ENCODE measurements around the gene NOB1. TPM values are rescaled to one million over a fixed set of nuclear protein-coding genes. Genes with fewer than 3 reads are reported as not detected.

NOB1 gene
- total RNA-seq, 1 experiment from 2014 or later = 48.3 TPM

DNA sequence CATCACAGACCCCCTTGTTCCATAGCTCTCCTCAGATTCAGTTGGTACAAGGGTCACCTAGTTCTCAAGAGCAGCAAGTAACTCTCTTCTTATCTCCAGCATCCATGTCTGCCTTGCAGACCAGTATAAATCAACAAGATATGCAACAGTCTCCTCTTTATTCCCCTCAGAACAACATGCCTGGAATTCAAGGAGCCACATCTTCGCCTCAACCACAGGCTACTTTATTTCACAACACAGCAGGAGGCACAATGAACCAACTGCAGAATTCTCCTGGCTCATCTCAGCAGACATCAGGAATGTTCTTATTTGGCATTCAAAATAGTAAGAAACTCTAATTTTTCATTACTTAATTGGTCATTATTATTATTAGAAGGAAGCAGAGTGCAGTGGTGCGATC lies 60.8 kb downstream of the NOB1 start:
- in situ Hi-C loops (cut with HindIII; ENCODE audit: low pct_unique_long_range_greater_than_20kb, low sequenced_read_pairs) = no loop called here
- intact Hi-C loops (cut with micrococcal nuclease; ENCODE audit: unreplicated experiment) = no loop called here
- TF ChIP-seq, protein P1, sequence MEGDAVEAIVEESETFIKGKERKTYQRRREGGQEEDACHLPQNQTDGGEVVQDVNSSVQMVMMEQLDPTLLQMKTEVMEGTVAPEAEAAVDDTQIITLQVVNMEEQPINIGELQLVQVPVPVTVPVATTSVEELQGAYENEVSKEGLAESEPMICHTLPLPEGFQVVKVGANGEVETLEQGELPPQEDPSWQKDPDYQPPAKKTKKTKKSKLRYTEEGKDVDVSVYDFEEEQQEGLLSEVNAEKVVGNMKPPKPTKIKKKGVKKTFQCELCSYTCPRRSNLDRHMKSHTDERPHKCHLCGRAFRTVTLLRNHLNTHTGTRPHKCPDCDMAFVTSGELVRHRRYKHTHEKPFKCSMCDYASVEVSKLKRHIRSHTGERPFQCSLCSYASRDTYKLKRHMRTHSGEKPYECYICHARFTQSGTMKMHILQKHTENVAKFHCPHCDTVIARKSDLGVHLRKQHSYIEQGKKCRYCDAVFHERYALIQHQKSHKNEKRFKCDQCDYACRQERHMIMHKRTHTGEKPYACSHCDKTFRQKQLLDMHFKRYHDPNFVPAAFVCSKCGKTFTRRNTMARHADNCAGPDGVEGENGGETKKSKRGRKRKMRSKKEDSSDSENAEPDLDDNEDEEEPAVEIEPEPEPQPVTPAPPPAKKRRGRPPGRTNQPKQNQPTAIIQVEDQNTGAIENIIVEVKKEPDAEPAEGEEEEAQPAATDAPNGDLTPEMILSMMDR (IDR thresholded peaks at IDR 0.05) = no peak
- TF ChIP-seq SIN3A (IDR thresholded peaks at IDR 0.05; ENCODE audit: borderline replicate concordance, insufficient read depth, low read depth, low read length) = no peak
- 0 out of 2 replicates have a peak, but pooled peaks cover 3% of the 10 kb centered on the region for H3K4me1 ChIP-seq (ENCODE audit: control insufficient read depth, insufficient read depth, low read length)
- no peaks in the 10 kb centered on the region for H3K27me3 ChIP-seq (ENCODE audit: control insufficient read depth, insufficient read depth, low read length)
- DNase-seq (ENCODE audit: low read depth, low spot score) (no peak), ATAC-seq (no peak)
- peaks cover 50% of the 10 kb centered on the region for H3K36me3 ChIP-seq (ENCODE audit: control insufficient read depth, insufficient read depth, low read length)
- no peaks in the 10 kb centered on the region for H3K9me3 ChIP-seq (ENCODE audit: control insufficient read depth, insufficient read depth, low read depth, low read length)
- H3K27ac ChIP-seq (ENCODE audit: low read length) = no peak overlapping the region
- no TSS peak for BruUV-seq (replicated peaks)
- CTCF ChIA-PET = no interaction called here
- POLR2A ChIA-PET = no interaction called here
- H3K4me3 ChIP-seq (ENCODE audit: low read depth in 2 of 2, low read length in 2 of 2) = no peak overlapping the region

DNA sequence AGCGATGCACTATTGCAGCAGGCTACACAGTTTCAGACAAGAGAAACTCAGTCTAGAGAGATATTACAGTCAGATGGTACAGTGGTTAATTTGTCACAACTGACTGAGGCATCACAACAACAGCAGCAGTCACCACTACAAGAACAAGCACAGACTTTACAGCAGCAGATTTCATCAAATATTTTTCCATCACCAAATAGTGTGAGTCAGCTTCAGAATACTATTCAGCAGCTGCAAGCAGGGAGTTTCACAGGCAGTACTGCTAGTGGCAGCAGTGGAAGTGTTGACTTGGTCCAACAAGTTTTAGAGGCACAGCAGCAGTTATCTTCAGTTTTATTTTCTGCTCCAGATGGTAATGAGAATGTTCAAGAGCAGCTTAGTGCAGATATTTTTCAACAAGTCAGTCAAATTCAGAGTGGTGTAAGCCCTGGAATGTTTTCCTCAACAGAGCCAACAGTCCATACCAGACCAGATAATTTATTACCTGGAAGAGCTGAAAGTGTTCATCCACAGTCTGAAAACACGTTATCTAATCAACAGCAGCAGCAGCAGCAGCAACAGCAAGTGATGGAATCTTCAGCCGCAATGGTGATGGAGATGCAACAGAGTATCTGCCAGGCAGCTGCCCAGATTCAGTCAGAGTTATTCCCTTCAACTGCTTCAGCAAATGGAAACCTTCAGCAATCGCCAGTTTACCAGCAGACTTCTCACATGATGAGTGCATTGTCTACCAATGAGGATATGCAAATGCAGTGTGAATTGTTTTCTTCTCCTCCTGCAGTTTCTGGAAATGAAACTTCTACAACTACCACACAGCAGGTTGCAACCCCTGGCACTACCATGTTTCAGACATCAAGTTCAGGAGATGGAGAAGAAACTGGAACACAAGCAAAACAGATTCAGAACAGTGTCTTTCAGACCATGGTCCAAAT lies 62.5 kb downstream of the NOB1 start:
- TF ChIP-seq SIN3A (IDR thresholded peaks at IDR 0.05; ENCODE audit: borderline replicate concordance, insufficient read depth, low read depth, low read length) (no peak), TCF7L2 (IDR thresholded peaks at IDR 0.05; ENCODE audit: low read depth, low read length) (no peak), POLR2AphosphoS5 (IDR thresholded peaks at IDR 0.05; ENCODE audit: low read depth, low read length) (no peak)
- TF ChIP-seq, protein P2, sequence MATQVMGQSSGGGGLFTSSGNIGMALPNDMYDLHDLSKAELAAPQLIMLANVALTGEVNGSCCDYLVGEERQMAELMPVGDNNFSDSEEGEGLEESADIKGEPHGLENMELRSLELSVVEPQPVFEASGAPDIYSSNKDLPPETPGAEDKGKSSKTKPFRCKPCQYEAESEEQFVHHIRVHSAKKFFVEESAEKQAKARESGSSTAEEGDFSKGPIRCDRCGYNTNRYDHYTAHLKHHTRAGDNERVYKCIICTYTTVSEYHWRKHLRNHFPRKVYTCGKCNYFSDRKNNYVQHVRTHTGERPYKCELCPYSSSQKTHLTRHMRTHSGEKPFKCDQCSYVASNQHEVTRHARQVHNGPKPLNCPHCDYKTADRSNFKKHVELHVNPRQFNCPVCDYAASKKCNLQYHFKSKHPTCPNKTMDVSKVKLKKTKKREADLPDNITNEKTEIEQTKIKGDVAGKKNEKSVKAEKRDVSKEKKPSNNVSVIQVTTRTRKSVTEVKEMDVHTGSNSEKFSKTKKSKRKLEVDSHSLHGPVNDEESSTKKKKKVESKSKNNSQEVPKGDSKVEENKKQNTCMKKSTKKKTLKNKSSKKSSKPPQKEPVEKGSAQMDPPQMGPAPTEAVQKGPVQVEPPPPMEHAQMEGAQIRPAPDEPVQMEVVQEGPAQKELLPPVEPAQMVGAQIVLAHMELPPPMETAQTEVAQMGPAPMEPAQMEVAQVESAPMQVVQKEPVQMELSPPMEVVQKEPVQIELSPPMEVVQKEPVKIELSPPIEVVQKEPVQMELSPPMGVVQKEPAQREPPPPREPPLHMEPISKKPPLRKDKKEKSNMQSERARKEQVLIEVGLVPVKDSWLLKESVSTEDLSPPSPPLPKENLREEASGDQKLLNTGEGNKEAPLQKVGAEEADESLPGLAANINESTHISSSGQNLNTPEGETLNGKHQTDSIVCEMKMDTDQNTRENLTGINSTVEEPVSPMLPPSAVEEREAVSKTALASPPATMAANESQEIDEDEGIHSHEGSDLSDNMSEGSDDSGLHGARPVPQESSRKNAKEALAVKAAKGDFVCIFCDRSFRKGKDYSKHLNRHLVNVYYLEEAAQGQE (IDR thresholded peaks at IDR 0.05; ENCODE audit: insufficient read depth in 1 of 2, low read depth in 2 of 2, low read length in 1 of 2) = no peak
- TF ChIP-seq, protein P1 (IDR thresholded peaks at IDR 0.05) = no peak
- ChIA-PET POLR2A (no interaction called here), CTCF (no interaction called here)
- Histone ChIP-seq H3K9me3 (ENCODE audit: control insufficient read depth, insufficient read depth, low read depth, low read length) (no peaks in the 10 kb centered on the region), H3K4me1 (ENCODE audit: control insufficient read depth, insufficient read depth, low read length) (0 out of 2 replicates have a peak, but pooled peaks cover 3% of the 10 kb centered on the region), H3K27ac (ENCODE audit: low read length) (0 out of 2 replicates have a peak overlapping the region, but pooled peaks have one; percentile 9), H3K36me3 (ENCODE audit: control insufficient read depth, insufficient read depth, low read length) (peaks cover 36% of the 10 kb centered on the region), H3K27me3 (ENCODE audit: control insufficient read depth, insufficient read depth, low read length) (no peaks in the 10 kb centered on the region), H3K4me3 (ENCODE audit: low read depth in 2 of 2, low read length in 2 of 2) (no peak overlapping the region)
- ATAC-seq (no peak), DNase-seq (ENCODE audit: low read depth, low spot score) (no peak)
- in situ Hi-C loops (cut with HindIII; ENCODE audit: low pct_unique_long_range_greater_than_20kb, low sequenced_read_pairs) = no loop called here
- BruUV-seq (replicated peaks) = no TSS peak
- intact Hi-C loops (cut with micrococcal nuclease; ENCODE audit: unreplicated experiment) = no loop called here

Other genes with a start within 250 kb of the NOB1 start
- gene NFAT5, start 189.0 kb downstream of the NOB1 start, total RNA-seq (2021; ENCODE audit: unreplicated experiment) = 57.0 TPM
- gene NQO1, start 28.4 kb downstream of the NOB1 start, total RNA-seq (2021; ENCODE audit: unreplicated experiment) = 147 TPM
- gene WWP2, start 7.4 kb upstream of the NOB1 start, total RNA-seq (2021; ENCODE audit: unreplicated experiment) = 22.8 TPM
- gene CLEC18A, start 196.4 kb upstream of the NOB1 start, total RNA-seq (2021; ENCODE audit: unreplicated experiment) = 0.46 TPM

Data from Panc1 (cell line).